HG02610 (cell line): ENCODE measurements around the gene PPARD.
"Not testable (repeated sequence)": the region's sequence is repeated elsewhere in the genome, so short reads cannot be mapped to it uniquely, and the experiment has no call there.

Source experiments
- ATAC-seq: cut with Tn5 transposase; IDR thresholded peaks from one replicate; pipeline ENCODE4 v1.9.1; 2021; ENCODE audit warnings: mild to moderate bottlenecking, moderate library complexity; ENCODE audit not compliant: unreplicated experiment

The PPARD gene

DNA sequence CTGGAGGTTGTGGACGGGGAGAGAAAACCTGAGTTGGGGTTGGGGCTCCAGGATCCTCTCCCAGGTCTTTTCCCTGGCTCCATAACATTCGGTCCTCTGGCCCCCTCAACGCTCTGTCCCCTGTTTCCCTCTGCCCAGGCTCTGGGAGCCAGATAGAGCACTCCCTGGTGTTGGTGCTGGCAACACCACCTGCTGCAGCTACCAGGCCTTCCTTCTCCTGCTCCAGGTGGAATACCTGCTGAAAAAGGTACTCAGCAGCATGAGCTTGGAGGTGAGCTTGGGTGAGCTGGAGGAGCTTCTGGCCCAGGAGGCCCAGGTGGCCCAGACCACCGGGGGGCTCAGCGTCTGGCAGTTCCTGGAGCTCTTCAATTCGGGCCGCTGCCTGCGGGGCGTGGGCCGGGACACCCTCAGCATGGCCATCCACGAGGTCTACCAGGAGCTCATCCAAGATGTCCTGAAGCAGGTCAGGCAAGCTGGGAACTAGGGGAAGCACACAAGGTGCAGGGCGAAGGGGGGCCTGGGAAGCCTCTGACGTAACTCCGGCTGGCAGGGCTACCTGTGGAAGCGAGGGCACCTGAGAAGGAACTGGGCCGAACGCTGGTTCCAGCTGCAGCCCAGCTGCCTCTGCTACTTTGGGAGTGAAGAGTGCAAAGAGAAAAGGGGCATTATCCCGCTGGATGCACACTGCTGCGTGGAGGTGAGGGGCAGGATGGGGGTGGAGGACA lies 30.1 kb upstream of the PPARD start:
- no peak for ATAC-seq

DNA sequence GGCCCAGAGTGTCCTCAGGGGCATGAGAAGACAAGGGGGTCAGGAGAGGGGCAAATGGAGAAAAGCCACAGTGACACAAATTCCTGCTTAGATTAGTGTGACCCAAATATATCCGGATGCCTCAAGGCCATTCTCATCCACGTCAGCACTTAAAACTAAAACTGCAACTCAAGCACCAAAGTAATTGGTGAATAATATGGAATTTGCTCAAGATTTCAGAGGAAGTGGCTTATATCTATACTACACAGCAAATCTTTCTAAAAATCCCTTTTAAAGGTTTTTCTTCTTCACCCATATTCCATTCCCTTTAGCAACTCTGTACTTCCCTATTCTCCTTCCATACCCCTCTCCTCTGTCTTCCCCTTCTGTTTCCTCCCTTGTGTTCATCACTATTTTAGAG lies 29.6 kb upstream of the PPARD start:
- no peak for ATAC-seq

DNA sequence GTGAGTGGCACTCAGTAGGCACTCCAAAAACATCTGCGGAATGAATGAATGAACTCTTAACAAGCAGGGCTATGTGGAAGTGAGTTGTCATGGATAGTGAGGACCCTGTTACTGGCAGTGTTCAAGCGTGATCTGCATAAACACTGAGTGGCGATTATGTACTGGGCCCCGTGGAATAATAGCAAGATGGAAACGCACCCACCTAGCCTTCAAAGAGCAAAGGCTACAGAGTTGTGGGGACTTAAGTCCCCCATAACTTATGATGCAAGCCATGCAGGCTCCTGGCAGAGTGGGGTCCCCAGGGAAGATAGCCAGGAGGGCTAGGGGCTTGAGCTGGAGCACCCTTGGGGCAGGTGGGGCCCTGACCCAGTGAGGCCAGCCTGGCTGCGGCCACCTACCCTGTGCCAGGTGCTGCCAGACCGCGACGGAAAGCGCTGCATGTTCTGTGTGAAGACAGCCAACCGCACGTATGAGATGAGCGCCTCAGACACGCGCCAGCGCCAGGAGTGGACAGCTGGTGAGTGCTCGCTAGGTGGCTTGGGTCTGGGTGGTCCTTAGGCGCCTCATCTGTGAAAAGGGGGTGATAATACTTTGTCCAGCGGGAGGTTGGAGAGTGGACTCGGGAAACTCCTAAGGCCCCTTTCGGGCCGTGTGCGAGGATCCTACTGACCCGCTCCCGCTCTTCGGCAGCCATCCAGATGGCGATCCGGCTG lies 24.7 kb upstream of the PPARD start:
- no peak for ATAC-seq

DNA sequence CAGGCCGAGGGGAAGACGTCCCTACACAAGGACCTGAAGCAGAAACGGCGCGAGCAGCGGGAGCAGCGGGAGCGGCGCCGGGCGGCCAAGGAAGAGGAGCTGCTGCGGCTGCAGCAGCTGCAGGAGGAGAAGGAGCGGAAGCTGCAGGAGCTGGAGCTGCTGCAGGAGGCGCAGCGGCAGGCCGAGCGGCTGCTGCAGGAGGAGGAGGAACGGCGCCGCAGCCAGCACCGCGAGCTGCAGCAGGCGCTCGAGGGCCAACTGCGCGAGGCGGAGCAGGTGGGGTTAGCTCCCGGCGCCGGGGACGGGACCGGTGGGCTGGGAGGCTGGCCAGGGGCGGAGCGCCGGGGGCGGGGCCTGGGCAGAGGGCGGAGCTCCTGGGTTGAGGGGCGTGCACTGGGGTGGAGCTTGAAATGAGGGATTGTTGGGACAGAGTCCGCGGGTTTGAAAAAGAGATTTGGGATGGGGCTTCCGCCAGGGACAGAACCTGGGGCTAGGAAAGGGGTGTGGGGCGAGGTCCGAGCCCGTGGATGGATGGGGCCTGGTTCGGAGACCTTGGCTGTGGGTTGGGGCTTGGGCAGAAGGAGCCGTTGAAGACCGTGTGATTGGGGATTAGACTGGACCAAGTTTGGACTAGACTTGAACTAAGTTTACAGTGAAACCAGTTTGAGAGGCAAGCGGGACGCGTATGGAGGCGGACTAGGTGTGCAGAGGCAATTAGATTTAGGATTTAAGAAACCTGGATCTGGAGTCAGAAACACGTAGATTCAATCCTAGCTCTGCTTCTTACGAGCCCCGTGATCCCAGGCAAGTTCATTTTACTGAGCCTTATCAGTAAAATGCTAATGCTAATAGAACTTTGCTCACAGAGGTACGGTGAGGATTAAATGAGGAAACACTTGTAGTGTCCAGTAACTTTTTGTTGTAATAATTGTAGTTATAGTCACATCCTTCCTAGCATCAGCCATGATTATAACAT lies 23.9 kb upstream of the PPARD start:
- ATAC-seq, result no peak

DNA sequence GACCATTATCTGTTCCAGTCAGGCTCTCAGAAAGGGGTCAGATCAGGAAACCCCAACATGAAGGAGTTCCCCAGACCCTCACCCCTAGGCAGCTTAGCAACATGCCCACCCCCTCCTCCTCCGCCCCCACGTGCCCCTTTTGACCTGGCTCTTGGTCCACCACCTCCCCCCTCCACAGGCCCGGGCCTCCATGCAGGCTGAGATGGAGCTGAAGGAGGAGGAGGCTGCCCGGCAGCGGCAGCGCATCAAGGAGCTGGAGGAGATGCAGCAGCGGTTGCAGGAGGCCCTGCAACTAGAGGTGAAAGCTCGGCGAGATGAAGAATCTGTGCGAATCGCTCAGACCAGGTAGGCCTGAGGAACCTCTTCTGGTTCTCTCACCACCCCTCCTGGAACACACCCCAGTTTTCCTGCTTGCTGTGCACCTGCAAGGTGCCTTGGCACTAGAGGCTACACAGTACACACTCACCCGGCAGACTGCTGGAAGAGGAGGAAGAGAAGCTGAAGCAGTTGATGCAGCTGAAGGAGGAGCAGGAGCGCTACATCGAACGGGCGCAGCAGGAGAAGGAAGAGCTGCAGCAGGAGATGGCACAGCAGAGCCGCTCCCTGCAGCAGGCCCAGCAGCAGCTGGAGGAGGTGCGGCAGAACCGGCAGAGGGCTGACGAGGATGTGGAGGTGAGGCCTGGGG lies 22.9 kb upstream of the PPARD start:
- no peak for ATAC-seq

DNA sequence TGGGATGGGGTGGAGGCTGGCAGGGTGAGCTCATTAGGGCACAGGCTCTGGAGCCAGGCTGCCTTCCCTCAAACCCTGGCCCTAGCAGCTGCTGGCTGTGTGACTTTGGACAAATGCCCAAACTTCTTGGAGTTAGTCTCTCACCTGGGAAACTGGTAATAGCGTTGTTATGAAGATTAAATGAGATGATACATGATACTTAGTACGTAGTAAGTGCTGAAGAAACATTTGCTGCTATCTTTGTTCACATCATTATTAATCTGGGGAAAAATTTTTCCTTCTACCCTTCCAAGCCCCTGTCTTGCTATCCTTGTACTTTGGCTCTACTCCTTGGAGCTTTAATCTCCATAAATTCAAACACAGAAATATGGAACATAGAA lies 22.3 kb upstream of the PPARD start:
- no peak for ATAC-seq

DNA sequence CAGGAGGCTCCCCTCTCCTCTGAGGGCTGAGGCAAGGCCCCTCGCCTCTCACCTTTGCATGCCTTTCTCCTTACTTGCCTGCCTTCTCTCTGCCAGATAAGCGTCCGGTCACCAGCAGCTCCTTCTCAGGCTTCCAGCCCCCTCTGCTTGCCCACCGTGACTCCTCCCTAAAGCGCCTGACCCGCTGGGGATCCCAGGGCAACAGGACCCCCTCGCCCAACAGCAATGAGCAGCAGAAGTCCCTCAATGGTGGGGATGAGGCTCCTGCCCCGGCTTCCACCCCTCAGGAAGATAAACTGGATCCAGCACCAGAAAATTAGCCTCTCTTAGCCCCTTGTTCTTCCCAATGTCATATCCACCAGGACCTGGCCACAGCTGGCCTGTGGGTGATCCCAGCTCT lies 21.3 kb upstream of the PPARD start:
- ATAC-seq, result no peak

DNA sequence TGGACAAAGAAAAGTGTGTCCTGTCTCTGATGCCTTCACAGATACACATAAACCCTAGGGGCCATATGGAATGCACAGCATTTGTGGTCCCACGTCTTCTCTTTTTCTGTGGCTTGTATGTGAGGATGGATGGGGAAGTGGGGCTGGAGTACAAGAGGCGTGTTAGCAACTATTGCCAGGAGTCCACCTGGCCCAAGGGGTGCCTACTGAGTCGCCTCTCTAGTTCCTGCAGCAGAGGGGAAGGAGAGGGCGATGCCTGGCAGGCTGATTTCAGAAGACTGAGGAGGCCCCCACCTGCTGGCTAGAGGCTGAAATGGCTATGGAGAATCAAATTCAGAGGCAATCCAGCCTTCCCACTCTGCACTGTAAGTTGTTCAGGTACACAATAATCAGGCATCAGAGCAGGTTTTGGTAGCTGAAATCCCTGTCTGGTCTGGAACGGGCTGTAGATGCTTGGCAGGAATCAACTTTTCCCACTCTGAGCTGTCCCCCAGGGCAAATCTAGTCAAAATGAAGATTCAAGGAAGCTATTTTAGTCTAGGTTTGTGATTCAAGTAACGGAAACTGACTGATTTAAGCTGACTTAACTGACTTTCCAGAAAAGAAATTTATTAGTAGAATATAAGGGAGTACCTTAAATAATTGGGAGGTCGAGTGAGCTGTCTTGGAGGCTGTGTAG lies 14.9 kb upstream of the PPARD start:
- ATAC-seq, result no peak

DNA sequence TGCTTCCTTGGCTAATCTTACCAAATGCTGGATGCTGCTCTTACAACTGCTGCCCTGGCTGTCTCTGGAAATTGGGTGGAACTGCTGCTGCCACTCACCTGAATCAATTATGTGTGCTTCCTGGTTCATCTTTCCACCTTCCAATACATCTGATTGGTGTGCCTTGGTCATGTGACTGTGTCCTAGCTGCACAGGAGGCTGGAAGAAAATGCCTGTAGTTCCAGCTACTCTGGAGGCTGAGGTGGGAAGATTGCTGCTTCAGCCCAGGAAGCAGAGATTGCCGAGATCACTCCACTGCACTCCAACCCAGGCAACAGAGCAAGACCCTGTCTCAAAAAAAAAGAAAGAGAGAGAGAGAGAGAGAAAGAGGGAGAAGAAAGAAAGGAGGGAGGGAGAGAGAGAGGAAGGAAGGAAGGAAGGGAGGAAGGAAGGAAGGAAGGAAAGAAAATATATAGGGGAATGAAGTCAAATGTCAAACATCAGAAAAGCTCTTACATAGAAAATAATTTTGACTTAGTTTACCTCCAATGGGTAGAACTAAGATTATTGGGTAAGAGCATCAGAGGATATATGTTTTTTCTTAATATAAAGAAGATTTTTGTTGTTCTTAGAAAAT lies 14.1 kb upstream of the PPARD start:
- ATAC-seq, result no peak

DNA sequence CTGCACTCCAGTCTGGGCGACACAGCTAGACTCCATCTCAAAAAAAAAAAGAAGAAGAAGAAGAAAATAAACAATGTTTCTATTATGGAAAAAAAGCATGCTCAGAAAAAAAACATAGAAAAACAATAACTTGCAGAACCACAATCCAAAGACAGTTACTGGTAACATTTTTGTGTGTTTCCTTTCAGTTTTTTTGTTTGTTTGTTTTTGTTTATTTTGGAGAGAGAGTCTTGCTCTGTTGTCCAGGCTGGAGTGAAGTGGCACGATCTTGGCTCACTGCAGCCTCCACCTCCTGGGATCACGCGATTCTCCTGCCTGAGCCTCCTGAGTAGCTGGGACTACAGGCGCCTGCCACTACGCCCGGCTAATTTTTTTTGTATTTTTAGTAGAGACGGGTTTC lies 13.4 kb upstream of the PPARD start:
- not testable (repeated sequence) for ATAC-seq

DNA sequence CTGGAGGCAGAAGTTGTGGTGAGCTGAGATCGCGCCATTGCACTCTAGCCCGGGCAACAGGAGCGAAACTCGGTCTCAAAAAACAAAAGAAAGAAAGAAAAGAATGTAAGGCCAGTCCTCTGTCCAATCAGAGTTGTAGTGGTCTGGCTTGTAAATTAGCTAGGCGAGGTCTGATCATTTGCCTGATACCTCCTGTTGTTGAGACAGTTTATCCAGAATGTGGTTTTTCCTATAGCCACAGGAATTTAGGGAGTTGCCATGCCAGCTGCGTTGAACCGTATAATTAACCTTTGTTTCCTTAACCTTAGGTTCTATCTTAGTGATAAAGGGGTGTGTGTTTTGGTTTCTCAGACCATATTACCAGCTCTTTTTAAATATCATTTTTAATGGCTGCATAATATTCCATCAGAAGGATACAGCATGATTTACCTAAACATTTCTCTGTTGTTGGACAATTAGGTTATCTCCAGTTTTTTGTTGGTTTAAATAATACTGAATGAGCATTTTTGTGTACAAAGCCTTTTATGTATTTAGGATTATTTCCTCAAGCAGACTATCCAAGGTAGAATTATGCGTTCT lies 11.7 kb upstream of the PPARD start:
- no peak for ATAC-seq

DNA sequence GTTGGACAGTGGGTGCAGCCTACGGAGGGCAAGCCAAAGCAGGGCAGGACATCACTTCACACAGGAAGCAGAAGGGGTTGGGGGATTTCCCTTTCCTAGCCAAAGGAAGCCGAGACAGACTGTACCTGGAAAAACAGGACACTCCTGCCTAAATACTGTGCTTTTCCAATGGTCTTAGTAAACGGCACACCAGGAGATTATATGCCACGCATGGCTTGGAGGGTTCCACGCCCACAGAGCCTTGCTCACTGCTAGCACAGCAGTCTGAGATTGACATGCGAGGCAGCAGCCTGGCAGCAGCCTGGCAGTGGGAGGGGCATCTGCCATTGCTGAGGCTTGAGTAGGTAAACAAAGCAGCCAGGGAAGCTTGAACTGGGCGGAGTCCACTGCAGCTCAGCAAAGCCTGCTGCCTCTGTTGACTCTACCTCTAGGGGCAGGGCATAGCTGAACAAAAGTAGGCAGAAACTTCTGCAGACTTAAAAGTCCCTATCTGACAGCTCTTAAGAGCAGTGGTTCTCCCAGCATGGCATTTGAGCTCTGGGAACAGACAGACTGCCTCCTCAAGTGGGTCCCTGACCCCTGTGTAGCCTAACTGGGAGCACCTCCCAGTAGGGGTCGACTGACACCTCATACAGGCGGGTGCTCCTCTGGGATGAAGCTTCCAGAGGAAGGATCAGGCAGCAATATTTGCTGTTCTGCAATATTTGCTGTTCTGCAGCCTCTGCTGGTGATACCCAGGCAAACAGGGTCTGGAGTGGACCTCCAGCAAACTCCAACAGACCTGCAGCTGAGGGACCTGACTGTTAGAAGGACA lies 10.1 kb upstream of the PPARD start:
- not testable (repeated sequence) for ATAC-seq

DNA sequence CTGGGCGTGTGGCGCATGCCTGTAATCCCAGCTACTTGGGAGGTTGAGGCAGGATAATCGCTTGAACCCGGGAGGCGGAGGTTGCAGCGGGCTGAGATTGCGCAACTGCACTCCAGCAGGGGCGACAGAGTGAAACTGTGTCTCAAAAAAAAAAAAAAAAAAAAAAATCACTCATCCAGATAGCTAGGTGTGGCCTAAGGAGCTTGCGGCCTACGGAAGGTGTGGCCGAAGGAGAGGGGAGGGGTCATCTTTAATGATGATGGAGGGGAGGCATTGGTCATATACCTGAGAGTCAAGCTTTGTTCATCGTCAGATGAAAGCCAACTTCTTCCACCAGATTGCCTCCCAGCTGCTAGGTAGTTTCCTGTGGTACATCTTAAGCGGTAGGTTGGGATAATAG lies 801 bp upstream of the PPARD start:
- ATAC-seq, result no peak

DNA sequence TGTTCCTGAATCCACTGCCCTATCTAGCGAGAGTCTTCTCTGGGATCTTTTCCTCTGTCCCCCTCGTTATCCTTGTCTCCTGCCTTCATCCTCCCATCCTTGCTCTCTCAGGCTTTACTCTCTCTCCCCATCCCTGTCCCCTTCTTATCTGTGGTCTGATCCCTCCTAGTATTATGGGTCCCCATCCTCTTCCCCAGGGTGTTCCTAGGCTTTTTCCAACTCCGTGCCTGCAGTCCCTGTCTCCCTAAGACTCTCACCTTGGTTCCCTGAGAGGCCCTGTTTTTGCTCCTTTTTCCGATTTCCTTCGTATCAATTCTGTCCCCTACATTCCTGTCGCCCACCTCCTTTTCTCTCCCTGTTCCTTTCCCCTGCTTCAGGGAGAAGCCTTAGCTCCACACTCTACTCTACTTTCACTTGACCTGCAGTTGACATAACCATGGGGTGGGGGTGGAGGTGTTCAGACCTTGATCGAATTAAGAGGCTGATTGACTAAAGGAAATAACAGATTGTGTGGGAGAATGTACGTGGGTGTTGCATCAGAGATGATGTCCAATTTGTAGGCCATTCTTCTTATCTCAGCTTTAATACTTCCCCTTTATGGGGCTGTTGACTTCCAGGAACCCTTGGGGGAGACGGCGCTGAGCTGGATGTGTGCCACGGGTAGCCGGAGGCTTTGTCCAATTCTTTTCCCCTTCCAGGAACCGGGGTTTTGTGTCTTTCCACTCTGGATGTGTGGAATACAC lies 905 bp downstream of the PPARD start:
- ATAC-seq, result no peak

DNA sequence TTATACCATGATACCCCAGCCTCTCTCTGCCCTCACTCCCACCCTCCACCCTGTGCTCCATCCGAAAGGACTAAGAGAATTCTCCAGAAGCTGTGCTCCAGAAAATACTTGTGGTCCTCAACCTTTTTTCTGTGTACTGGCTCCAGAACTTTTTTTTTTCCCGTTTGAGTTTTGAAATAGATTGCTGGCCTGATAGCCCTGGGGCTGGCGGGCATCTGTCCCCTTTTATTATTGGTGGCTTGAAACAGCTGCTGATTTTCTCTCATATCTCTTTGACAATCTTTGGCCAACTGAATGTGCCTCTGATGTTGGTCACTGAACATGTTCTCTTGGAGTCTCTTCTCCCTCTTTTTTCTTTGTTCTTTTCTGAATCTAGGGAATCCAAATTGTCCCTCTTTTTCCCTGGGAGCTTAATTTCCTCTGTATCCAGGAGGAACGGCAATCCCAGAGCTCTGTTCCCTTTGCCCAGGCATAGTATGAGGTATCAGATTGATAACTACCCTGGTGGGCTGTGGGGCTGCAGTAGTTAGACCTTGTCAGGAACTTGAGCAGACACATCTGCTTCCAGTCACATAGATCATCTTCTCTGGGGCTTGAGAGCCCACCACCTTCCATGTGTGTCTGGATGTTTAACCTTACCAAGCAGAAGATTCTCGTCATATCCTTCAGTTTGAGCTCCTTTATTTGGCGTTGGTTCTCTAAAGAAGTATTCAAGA lies 1.6 kb downstream of the PPARD start:
- no peak for ATAC-seq

DNA sequence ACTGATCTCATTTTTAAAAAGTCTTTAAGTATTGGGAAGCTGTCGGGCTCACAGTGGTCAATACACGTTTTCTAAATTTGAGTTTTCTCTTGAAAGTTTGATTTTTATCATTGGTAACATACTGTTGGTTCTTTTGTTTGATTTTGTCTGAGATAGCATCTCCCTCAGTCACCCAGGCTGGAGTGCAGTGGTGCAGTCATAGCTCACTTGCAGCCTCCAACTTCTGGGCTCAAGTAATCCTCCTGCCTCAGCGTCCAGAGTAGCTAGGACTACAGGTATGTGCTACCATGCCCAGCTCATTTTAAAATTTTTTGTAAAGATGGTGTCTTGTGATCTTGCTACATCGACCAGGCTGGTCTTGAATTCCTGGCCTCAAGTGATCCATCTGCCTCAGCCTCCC lies 9.1 kb downstream of the PPARD start:
- ATAC-seq, result no peak

DNA sequence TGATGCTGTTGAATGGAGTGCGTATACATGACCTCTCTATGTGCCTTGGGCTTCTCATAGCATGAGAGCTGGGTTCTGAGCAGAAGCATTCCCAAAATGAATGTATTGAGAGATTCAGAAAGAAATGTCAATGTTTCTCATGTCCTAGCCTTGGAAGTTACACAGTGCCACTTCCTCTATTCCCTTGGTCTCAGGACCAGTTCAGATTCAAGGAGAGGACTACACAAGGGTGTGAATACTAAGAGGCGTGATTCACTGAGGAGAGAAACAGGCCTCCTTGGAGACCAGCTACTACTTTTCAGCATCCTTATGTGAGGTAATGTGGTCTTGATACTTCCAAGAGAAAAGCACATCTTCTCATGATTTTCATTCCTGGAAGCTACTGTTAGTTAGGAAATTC lies 10.4 kb downstream of the PPARD start:
- no peak for ATAC-seq
